Psoas muscle (tissue), 8 donors: Measurements from ENCODE around the gene DZIP1L. TPM values are rescaled to one million over a fixed set of nuclear protein-coding genes. Genes with fewer than 3 reads are reported as not detected.

Source experiments
- ATAC-seq, 4 donors: fragments of 200-7000 bp; cut with Tn5 transposase; one replicate each; pipeline ENCODE4 v1.9.1; 2020; ENCODE audit warnings: moderate library complexity in 3 of 4, mild to moderate bottlenecking in 2 of 4
- DNase-seq, 2 donors: peaks; one replicate each; pipeline ENCODE4 v3.0.0-alpha.2; 2020
- H3K27ac ChIP-seq: fragments of 200-600 bp; one replicate; pipeline ENCODE4 v1.8.0; 2022
- H3K27me3 ChIP-seq, 3 donors: fragments of 200-600 bp in 1 of 3; one replicate each; pipeline versions ENCODE4 v1.6.1 to v1.8.0; 2013 to 2022; ENCODE audit warnings: low read length in 2 of 3, mild to moderate bottlenecking in 2 of 3, moderate library complexity in 1 of 3; ENCODE audit not compliant: insufficient read depth in 3 of 3
- H3K36me3 ChIP-seq, 2 donors: fragments of 200-600 bp in 1 of 2; one replicate each; pipeline versions ENCODE4 v1.6.1 to v1.8.0; 2013 to 2022; ENCODE audit warnings: low read depth in 1 of 2, mild to moderate bottlenecking in 1 of 2, moderate library complexity in 1 of 2; ENCODE audit not compliant: insufficient read depth in 1 of 2
- H3K4me1 ChIP-seq: fragments of 200-600 bp; one replicate; pipeline ENCODE4 v1.8.0; 2022
- H3K4me3 ChIP-seq: fragments of 200-600 bp; one replicate; pipeline ENCODE4 v1.8.0; 2022; ENCODE audit warnings: mild to moderate bottlenecking
- H3K9me3 ChIP-seq: fragments of 200-600 bp; one replicate; pipeline ENCODE4 v1.8.0; 2022
- WGBS, 3 donors: extraction: QIAGEN DNeasy Blood & Tissue Kit; methylation state at CpG; one replicate each; pipeline versions ENCODE4 v1.1.6 to v1.1.7; 2013; 5-methylcytosine and 5-hydroxymethylcytosine counted together
- intact Hi-C, 2 donors: fragments of 100-400 bp; cut with DNase I; formaldehyde crosslinking; loops; one replicate each; pipeline versions ENCODE4 v1.11.0 to v1.14.2; 2022
- polyA plus RNA-seq, 3 donors: library from polyadenylated mRNA; stranded (reverse); fragments of 200-250 nt; gene quantifications; one replicate each; pipeline ENCODE4 v1.2.3, GENCODE V29; 2013
- total RNA-seq, 4 donors: library from RNA; stranded (reverse); fragmentation: NEBNext Ultra II Directional in 2 of 4; extraction: Animal tissue kit (Norgen Biotek cat#: 25700) in 2 of 4; gene quantifications; one replicate each; pipeline versions ENCODE4 v1.2.1 to v1.2.4, GENCODE V29; 2021 to 2023
- TF ChIP-seq, protein P1 (sequence below): fragments of 200-600 bp; IDR thresholded peaks from one replicate; pipeline ENCODE4 v1.8.0; 2022; ENCODE audit warnings: antibody characterized with exemption
- donor health status: healthy with polysubstance abuse.
- donor health status: DM: no; HTN: no; CAD: no; lungs with moderate emphysema.
- donor health status: Bipolar disorder and iron deficiency.
- donor health status: healthy.
- donor health status: DM: yes; HTN: yes; CAD: no.
- donor health status: DM: no; HTN: no; CAD: no.
- donor health status: DM: no; HTN: no; CAD: no.
- donor health status: DM: yes; HTN: yes; CAD: no.

DZIP1L gene
- total and polyA plus RNA-seq, 7 donors, result 0.22 to 3.0 (median 1.0) TPM

DNA sequence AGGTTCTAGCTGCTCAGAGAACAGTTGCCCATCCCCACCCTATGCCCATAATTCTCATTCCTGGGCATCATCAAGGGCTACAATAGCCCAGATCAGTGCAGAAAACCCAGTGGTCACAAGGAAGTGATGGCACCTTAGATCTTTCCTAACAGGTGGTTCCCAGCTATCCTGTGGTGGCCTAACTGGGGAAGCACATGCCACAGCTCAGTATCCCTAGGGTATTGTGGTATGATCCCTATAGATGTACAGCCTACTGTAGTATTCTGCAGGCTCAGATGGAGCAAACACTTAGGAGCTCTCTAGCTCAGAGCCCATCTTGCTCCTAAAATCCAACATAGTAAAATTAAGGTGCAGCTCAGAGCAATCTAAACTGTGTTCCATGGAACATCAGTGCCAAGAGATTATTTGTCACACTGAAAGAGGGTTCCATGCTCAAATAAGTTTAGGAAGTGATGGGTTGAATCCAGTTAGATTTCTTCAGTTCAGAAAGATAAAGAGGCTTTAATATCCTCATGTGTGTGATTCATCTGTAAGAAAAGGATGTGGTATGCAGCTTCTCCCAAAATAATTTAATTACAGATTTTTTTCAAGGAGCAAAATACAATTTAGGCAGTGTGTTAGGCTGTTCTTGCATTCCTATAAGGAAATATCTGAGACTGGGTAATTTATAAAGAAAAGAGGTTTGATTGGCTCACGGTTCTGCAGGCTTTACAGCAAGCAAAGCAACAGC lies 12.4 kb upstream of the DZIP1L start:
- 76 to 91% (median 79%) methylated on average over 1 of the region's 1 CpG for WGBS, 3 donors
- intact Hi-C loops, result no loop called here
- no peaks in the 10 kb centered on the region for H3K9me3 ChIP-seq

DNA sequence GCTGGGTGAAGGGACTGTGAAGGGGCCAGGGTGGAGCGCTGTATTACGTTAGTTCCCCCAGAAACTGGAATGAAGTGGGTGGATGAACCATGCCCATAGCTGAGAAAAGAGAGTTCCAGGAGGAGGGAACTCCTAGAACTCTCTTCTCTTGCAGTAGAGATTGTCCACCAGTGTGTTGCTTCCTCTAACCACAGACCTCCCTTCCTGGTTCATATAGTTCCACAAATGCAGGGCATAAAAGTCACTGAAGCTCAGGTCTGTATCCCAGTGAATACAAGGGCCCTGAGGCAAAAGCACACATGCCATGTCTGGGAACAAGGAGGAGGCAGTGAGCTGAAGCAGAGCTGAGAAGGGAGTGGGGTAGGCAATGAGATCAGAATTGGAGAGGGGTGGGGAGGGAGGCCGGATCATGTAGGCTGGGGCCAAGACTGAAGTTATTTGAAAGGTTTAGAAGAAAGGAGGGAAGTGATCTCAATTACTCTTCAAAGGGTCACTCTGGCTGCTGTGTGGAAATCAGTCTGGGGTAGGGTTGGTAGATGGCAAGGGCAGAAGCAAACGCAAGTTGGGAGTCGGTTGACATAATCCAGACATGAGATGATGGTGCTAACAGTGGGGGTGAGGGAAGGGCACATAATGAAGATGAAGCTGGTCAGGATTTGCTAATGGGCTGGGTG lies 10.3 kb upstream of the DZIP1L start:
- TF ChIP-seq, protein P1, sequence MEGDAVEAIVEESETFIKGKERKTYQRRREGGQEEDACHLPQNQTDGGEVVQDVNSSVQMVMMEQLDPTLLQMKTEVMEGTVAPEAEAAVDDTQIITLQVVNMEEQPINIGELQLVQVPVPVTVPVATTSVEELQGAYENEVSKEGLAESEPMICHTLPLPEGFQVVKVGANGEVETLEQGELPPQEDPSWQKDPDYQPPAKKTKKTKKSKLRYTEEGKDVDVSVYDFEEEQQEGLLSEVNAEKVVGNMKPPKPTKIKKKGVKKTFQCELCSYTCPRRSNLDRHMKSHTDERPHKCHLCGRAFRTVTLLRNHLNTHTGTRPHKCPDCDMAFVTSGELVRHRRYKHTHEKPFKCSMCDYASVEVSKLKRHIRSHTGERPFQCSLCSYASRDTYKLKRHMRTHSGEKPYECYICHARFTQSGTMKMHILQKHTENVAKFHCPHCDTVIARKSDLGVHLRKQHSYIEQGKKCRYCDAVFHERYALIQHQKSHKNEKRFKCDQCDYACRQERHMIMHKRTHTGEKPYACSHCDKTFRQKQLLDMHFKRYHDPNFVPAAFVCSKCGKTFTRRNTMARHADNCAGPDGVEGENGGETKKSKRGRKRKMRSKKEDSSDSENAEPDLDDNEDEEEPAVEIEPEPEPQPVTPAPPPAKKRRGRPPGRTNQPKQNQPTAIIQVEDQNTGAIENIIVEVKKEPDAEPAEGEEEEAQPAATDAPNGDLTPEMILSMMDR, result no peak
- Histone ChIP-seq H3K9me3 (no peaks in the 10 kb centered on the region), H3K4me3 (no peak overlapping the region), H3K27me3 (no peaks in the 10 kb centered on the region), H3K4me1 (no peaks in the 10 kb centered on the region), H3K36me3 (no peaks in the 10 kb centered on the region), H3K27ac (no peak overlapping the region)
- ATAC-seq (no peak), DNase-seq (no peak)
- 28 to 45% (median 44%) methylated on average over 5 of the region's 5 CpGs for WGBS, 3 donors
- intact Hi-C loops, result no loop called here

More for the DNA sequence above, 12.4 kb upstream of the DZIP1L start:
- TF ChIP-seq, protein P1, result no peak
- Histone ChIP-seq H3K4me3 (no peak overlapping the region), H3K4me1 (no peaks in the 10 kb centered on the region), H3K27me3 (no peaks in the 10 kb centered on the region), H3K36me3 (no peaks in the 10 kb centered on the region), H3K27ac (no peak overlapping the region)
- no peak for ATAC-seq
- DNase-seq, result no peak

DNA sequence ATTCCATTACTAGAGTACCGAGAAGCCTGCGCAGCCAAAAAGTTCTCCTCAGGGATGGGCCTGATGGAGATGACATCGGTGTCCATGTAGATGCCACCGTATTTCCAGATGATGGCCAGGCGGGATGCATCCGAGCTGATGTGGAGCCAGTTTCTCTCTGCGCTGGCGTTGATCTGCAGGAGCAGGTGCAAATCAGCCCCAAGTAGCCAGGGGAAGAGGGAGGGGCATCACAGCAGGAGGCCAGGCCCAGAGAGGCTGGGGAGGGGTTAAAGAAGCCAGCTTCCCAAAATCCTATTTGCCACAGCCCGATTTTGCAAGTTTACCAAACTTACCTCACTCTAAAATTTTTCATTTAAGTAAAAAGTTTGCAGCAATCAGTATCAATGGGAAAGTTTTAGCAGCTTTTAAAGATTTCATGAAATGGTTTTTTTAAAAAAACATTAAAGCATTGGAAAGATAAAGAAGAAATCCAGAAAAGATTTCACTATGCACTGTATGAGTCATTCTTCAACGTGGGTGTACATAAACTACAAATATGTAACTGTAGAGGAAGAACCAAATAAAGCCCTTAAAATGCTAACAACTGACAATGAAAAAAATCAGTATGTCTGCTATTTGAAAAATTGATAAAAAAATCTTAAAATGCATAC lies 9.4 kb upstream of the DZIP1L start:
- intact Hi-C loops, result no loop called here
- H3K36me3 ChIP-seq, result no peaks in the 10 kb centered on the region
- H3K4me1 ChIP-seq, result no peaks in the 10 kb centered on the region
- no peaks in the 10 kb centered on the region for H3K27me3 ChIP-seq
- no peaks in the 10 kb centered on the region for H3K9me3 ChIP-seq
- no peak overlapping the region for H3K27ac ChIP-seq
- 27 to 39% (median 31%) methylated on average over 10 of the region's 10 CpGs for WGBS, 3 donors
- DNase-seq, result no peak
- TF ChIP-seq, protein P1, result no peak
- no peak overlapping the region for H3K4me3 ChIP-seq
- no peak for ATAC-seq

DNA sequence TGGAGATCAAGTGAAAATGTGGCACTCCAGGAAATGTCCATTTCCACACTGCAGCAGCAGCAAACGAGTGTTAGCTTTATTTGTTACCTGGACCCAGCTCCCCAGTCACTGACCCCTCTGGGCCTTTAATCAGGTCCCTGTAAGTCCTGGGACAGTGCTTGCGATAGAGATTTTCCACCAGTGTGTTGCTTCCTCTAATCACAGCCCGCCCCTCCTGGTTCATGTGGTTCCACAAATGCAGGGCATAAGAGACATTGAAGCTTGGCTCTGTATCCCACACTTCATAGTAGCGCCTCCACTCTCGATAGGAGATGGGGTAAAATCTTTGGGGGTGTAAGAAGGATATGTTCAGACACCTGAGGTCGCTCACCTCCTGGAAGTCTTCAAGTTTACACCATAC lies 8.8 kb upstream of the DZIP1L start:
- no peaks in the 10 kb centered on the region for H3K27me3 ChIP-seq
- H3K36me3 ChIP-seq, result no peaks in the 10 kb centered on the region
- no peaks in the 10 kb centered on the region for H3K4me1 ChIP-seq
- no peak for ATAC-seq
- no peak overlapping the region for H3K27ac ChIP-seq
- intact Hi-C loops, result no loop called here
- H3K9me3 ChIP-seq, result no peaks in the 10 kb centered on the region
- no peak overlapping the region for H3K4me3 ChIP-seq
- no peak for DNase-seq
- TF ChIP-seq, protein P1, result no peak
- 89 to 90% (median 90%) methylated on average over 6 of the region's 6 CpGs for WGBS, 3 donors
